ENCODE results near the gene GNAI2.

The GNAI2 gene

DNA sequence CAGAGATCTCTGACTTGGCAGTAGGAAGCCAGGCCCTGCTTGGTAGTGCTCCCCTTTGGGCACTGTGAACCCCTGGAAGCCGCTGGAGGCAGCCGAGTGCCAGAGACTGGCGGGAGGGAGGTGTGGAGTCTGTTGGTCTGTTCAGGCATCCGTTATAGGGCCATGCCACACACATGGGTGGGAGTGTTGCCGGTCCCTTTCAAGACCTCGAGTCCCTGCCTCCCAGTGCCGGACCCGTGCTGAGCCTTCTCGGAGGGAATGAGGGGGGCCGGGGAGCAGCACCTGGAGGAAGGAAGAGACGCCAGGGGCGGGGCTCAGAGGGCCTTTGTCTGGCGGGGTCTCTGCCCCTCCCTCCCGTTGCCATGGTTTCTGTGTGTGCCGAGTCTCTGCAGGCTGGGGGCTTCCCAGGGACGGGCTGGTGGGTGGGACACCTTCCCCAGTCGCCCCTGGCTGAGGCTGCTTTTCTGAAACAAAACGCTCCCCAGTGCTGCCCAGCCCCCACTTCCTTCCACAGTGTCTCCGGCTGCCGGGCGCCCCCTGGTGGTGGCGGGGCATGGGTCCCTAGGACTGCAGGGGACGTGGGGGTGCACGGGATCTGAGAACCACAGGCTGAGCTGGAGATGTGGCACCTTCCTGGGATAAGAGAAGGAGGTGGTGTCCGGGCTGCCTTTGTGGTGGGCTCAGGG lies 10.0 kb downstream of the GNAI2 start:
- 0 out of 2 replicates have a peak, but pooled peaks have one; percentile 26 for TF ChIP-seq SIN3A (IDR thresholded peaks at IDR 0.05; ENCODE audit: borderline replicate concordance, insufficient read depth, low read length)
- no peak for TF ChIP-seq FOXP2 (optimal IDR thresholded peaks at IDR 0.05; ENCODE audit: borderline replicate concordance, extremely low read depth, extremely low read length, insufficient read depth)
- no peak for TF ChIP-seq POLR2AphosphoS5 (IDR thresholded peaks at IDR 0.05; ENCODE audit: low read depth, low read length)
- TF ChIP-seq, protein P1, sequence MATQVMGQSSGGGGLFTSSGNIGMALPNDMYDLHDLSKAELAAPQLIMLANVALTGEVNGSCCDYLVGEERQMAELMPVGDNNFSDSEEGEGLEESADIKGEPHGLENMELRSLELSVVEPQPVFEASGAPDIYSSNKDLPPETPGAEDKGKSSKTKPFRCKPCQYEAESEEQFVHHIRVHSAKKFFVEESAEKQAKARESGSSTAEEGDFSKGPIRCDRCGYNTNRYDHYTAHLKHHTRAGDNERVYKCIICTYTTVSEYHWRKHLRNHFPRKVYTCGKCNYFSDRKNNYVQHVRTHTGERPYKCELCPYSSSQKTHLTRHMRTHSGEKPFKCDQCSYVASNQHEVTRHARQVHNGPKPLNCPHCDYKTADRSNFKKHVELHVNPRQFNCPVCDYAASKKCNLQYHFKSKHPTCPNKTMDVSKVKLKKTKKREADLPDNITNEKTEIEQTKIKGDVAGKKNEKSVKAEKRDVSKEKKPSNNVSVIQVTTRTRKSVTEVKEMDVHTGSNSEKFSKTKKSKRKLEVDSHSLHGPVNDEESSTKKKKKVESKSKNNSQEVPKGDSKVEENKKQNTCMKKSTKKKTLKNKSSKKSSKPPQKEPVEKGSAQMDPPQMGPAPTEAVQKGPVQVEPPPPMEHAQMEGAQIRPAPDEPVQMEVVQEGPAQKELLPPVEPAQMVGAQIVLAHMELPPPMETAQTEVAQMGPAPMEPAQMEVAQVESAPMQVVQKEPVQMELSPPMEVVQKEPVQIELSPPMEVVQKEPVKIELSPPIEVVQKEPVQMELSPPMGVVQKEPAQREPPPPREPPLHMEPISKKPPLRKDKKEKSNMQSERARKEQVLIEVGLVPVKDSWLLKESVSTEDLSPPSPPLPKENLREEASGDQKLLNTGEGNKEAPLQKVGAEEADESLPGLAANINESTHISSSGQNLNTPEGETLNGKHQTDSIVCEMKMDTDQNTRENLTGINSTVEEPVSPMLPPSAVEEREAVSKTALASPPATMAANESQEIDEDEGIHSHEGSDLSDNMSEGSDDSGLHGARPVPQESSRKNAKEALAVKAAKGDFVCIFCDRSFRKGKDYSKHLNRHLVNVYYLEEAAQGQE (IDR thresholded peaks at IDR 0.05; ENCODE audit: insufficient read depth in 1 of 2, low read depth in 2 of 2, low read length in 2 of 2): 0 out of 4 replicates have a peak, but pooled peaks of 1 of the 2 experiments have one; percentile 15
- no peak for TF ChIP-seq TAF1 (IDR thresholded peaks at IDR 0.05; ENCODE audit: borderline replicate concordance, insufficient read depth, low read length)

DNA sequence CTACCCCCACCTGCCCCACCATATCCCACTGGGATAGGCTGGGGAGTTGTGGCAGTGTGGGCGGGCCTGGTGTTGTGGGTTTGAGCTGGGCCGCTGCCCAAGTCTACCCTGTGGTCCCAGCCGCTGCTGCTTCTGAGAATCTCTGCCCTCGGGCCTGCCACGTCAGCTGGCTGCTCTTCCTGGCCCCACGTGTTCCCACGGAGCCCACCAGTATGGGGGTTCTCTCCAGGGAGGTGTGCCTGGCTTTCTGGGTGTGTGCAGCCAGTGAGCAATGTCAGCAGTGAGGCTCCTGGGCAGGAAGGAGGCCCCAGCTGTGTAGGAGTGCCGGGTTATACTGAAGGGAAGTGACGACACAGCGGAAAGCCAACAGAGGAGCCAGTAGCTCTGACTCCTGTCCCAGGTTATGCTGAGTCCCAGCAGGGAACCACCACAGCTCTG lies 10.5 kb downstream of the GNAI2 start:
- TF ChIP-seq TAF1 (IDR thresholded peaks at IDR 0.05; ENCODE audit: borderline replicate concordance, insufficient read depth, low read length) (no peak), FOXP2 (optimal IDR thresholded peaks at IDR 0.05; ENCODE audit: borderline replicate concordance, extremely low read depth, extremely low read length, insufficient read depth) (no peak), SIN3A (IDR thresholded peaks at IDR 0.05; ENCODE audit: borderline replicate concordance, insufficient read depth, low read length) (0 out of 2 replicates have a peak, but pooled peaks have one; percentile 58), POLR2AphosphoS5 (IDR thresholded peaks at IDR 0.05; ENCODE audit: low read depth, low read length) (no peak)
- TF ChIP-seq, protein P1 (IDR thresholded peaks at IDR 0.05; ENCODE audit: insufficient read depth in 1 of 2, low read depth in 2 of 2, low read length in 2 of 2): no peak

DNA sequence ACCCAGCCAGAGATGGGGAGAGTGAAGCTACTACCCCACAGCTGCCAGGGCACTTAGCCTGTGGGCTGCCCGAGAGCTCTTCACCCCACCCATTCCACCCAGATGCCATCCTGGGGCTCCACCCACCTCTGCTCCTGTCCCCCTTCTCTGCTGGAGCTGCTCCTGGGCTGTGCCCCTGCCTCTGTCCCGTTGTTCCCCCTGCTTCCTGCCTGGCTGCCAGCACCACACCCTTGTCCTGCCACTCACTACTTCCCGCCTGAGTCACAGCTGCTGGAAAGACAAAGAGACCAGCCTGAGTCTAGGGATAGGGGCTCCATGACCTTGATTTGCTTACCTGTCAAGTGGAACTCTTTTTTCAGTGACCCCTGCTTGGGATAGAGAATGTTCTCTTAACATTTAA lies 12.4 kb downstream of the GNAI2 start:
- TF ChIP-seq SIN3A (IDR thresholded peaks at IDR 0.05; ENCODE audit: borderline replicate concordance, insufficient read depth, low read length) (no peak), FOXP2 (optimal IDR thresholded peaks at IDR 0.05; ENCODE audit: borderline replicate concordance, extremely low read depth, extremely low read length, insufficient read depth) (no peak), TAF1 (IDR thresholded peaks at IDR 0.05; ENCODE audit: borderline replicate concordance, insufficient read depth, low read length) (no peak), POLR2AphosphoS5 (IDR thresholded peaks at IDR 0.05; ENCODE audit: low read depth, low read length) (no peak)
- TF ChIP-seq, protein P1 (IDR thresholded peaks at IDR 0.05; ENCODE audit: insufficient read depth in 1 of 2, low read depth in 2 of 2, low read length in 2 of 2): no peak

DNA sequence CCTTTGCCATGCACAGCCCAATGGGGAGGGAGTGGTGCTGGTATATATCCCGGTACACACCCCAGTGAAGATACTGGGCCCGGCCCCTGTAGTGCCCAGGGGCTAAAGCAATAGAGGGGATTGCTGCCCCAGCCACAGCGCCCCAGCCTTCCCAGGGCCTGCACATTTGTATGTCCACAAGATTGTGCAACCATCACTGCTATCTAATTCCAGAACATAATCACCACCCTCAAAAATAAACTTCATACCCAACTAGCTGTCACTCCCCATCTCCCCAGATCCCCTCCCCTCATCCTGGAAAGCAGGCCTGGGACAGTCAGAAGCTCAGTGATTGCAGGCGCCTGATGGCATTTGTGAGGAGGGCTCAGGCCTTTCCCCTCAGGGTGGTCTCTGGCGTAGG lies 13.5 kb downstream of the GNAI2 start:
- TF ChIP-seq SIN3A (IDR thresholded peaks at IDR 0.05; ENCODE audit: borderline replicate concordance, insufficient read depth, low read length) (no peak), FOXP2 (optimal IDR thresholded peaks at IDR 0.05; ENCODE audit: borderline replicate concordance, extremely low read depth, extremely low read length, insufficient read depth) (no peak), TAF1 (IDR thresholded peaks at IDR 0.05; ENCODE audit: borderline replicate concordance, insufficient read depth, low read length) (no peak), POLR2AphosphoS5 (IDR thresholded peaks at IDR 0.05; ENCODE audit: low read depth, low read length) (no peak)
- TF ChIP-seq, protein P1 (IDR thresholded peaks at IDR 0.05; ENCODE audit: insufficient read depth in 1 of 2, low read depth in 2 of 2, low read length in 2 of 2): no peak

Measured in PFSK-1 (cell line).